Neural progenitor cell (in vitro differentiated cells): ENCODE data around the gene WDR27.

ENCODE experiments used
- CTCF ChIP-seq: fragments of 200-600 bp; sonication (generic); IDR thresholded peaks from 2 replicates; pipeline ENCODE4 v1.5.1; 2017; ENCODE audit warnings: antibody characterized with exemption, mild to moderate bottlenecking
- EZH2phosphoT487 ChIP-seq: fragments of 200-600 bp; sonication (generic); IDR thresholded peaks from 2 replicates; pipeline ENCODE4 v1.6.1; 2017; ENCODE audit warnings: antibody characterized with exemption

GRCh38 chr6:169677096-169677495 is 24.7 kb downstream of the WDR27 start:
- TF ChIP-seq CTCF (no peak), EZH2phosphoT487 (no peak)
